GM12873 (cell line): Measurements from ENCODE around the gene POLE.

Experiments
- TF ChIP-seq, protein P1 (sequence below): IDR thresholded peaks from 2 replicates; pipeline ENCODE4 v1.5.1; 2012; ENCODE audit warnings: low read depth, mild to moderate bottlenecking, moderate library complexity, low read length, control low read depth; ENCODE audit not compliant: insufficient read depth; ENCODE audit errors: missing control alignments

Gene POLE

DNA sequence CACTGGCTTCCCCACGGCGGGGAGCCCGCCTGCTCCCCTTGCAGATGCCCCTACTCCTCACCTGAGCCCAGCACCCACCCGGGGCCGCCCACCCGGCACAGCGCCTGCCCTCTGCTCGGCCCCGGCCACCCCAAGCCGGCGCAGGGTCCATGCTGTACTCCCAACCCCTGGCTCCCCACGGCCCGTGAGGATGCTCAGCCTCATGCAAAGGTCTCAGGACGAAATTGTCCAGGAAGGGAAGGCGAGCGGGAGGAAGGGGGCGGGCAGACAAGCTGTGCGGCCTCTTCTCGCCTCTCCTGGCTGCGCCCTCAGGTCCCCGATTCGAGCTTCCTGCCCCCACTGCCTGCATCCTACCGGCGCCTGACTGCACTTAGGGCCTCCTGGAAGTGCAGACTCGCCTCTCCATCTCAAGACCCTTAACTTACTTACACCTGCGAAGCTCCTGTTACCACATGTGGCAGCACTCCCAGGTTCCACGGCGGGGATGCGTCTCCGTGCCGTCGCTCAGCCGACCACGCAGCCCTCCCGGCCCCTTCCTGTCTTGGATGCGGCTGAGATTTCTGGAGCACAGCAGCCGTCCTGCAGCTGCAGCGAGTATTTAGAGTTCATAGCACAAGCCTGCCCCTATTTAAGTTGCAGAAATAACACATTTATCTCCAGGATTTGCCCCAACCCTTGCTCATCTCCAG is 94.7 kb downstream of the POLE start:
- TF ChIP-seq, protein P1, sequence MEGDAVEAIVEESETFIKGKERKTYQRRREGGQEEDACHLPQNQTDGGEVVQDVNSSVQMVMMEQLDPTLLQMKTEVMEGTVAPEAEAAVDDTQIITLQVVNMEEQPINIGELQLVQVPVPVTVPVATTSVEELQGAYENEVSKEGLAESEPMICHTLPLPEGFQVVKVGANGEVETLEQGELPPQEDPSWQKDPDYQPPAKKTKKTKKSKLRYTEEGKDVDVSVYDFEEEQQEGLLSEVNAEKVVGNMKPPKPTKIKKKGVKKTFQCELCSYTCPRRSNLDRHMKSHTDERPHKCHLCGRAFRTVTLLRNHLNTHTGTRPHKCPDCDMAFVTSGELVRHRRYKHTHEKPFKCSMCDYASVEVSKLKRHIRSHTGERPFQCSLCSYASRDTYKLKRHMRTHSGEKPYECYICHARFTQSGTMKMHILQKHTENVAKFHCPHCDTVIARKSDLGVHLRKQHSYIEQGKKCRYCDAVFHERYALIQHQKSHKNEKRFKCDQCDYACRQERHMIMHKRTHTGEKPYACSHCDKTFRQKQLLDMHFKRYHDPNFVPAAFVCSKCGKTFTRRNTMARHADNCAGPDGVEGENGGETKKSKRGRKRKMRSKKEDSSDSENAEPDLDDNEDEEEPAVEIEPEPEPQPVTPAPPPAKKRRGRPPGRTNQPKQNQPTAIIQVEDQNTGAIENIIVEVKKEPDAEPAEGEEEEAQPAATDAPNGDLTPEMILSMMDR, result no peak

DNA sequence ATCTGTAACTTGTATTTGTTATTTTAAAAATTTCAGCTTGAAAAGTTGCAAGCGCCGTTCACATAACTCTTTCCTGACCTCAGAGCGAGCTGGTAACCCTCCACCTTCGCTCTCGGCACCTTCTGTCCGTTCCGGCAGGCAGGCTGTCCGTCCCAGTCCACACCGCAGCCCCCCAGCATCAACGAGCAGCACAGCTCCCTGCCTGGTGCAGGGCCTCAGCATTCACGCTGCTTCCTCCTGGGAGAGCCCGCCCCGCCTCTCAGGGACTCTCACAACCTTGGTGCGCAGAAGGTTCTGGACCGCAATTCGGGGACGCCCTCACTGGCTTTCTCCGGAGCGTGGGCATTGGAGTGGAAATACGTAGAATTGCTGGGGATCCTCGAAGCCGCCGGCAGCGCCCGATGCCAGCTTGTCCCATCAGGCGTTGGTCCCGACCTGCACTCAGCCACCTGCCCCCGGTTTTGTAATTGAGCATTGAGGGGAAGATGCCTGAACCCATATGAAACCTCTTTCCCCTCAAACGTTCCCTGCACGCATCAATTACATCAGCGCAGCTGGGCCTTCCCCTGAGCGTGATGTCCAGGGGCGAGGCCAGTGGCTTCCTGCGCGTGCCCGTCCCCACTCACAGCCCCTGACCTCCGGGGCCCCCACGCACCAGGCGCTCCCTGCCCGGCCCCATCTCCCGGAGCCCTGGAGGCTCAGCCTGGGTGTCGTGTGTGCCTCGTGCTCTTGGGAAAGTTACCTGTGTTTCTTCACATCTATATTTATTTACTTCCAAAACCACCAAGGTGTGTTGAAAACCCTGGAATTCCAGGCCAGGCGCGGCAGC is 95.8 kb downstream of the POLE start:
- TF ChIP-seq, protein P1, result no peak

DNA sequence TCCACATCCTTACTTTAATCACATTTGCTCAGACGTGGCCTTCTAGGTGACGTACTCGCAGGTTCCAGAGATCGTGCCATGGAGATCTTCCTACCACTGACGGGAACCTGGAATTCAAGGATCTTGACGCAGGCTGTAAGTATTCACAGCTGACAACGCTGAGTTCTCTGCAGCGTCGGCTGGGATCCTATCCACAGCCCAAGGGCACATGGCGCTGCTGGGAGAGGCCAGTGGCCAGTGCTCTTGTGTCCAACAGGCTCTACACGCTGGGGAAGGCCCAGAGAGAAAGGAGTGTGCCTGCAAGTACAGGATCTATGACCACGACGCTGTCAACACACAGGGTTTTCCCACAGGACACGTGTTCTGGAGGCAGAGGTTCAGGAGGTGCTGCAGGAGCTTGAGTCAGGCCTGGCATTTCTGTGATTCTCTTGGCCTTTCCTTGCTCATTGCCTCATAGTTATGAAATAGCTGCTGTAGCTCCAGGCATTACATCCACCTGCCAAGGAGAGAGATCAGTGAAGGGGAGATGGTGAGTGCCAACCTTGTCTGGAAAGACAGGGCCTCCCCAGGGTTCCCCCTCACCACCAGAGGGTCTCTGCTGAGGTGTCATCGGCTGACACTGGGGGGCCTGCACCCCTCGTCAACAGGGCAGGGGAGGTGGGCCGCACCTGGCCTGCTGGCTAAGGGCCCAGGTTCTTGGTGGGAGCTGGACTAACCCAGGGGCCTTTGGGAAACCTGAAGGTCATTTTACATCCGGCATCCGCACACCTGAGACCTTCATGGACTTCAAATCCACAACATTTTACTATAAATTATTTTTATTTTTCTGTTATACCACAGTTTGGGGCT is 98.1 kb downstream of the POLE start:
- TF ChIP-seq, protein P1, result no peak

DNA sequence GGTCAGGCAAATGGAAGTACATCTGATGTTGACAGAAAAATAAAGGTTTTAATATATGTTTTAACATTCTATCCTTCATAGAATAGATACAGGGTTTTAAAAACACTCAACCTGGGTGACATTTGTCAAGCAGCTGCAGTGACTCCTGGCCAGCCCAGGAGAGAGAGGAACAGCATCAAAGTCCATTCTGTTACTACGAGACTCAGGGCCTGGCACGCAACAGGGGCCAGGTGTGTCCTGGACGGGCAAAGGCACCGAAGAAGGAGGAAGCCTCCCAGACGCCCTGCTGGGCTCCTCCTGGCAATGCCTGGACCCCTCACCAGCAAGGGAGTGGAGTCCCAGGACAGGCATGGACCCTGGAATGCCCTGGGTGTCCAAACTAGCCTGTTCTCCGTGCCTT is 98.8 kb downstream of the POLE start:
- TF ChIP-seq, protein P1, result no peak

DNA sequence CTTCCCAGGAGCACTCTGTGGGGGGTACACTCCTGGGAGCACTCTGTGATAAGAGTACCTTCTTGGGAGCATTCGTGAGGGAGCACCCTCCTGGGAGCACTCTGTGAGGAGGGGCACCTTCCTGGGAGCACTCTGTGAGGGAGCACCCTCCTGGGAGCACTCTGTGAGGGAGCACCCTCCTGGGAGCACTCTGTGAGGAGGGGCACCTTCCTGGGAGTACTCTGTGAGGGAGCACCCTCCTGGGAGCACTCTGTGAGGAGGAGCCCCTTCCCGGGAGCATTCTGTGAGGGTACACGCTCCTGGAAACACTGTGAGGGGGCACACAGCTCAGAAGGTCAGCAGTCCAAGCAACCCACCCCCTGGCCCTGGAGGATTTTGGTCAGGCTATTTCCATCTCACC is 99.4 kb downstream of the POLE start:
- TF ChIP-seq, protein P1, result no peak

DNA sequence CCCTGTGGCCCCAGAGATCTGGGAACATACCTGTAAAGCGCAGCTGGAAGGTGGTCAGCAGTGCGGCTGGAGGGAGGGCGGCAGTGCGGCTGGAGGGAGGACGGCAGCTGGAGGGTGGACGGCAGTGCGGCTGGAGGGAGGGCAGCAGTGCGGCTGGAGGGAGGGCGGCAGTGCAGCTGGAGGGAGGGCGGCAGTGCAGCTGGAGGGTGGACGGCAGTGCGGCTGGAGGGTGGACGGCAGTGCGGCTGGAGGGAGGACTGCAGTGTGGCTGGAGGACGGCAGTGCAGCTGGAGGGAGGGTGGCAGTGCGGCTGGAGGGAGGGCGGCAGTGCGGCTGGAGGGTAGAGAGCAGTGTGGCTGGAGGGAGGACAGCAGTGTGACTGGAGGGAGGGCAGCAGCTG is 100.2 kb downstream of the POLE start:
- TF ChIP-seq, protein P1, result no peak

DNA sequence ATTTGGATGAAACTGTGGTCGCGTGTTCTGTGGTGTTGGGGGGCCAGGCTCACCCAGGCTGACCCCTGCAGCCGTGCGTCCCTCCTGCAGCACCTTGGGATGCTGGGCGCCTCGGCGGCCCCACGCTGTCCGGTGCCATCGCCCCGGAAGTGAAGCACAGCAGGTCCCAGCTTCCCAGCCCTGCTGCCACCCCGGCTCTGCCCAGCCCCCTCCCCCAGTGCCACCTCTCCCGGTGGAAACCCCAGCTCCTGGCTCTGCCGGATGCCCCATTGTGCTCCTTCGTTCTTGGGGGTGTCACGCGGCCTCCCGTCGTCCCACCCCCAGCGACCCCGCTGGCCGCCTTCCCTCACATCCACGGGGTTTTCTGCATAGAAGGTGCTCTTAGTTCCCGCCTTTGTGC is 102.0 kb downstream of the POLE start:
- TF ChIP-seq, protein P1, result no peak
